C4-2B (cell line): ENCODE results near the gene BEX3.

Experiments
- ZFX ChIP-seq: fragments of 450-650 bp; IDR thresholded peaks from 2 replicates; pipeline ENCODE4 v1.6.1; 2017
- TF ChIP-seq, protein P1 (sequence below): fragments of 450-650 bp; conservative IDR thresholded peaks from 2 replicates; pipeline ENCODE4 v1.5.1; 2017; ENCODE audit warnings: mild to moderate bottlenecking

DNA sequence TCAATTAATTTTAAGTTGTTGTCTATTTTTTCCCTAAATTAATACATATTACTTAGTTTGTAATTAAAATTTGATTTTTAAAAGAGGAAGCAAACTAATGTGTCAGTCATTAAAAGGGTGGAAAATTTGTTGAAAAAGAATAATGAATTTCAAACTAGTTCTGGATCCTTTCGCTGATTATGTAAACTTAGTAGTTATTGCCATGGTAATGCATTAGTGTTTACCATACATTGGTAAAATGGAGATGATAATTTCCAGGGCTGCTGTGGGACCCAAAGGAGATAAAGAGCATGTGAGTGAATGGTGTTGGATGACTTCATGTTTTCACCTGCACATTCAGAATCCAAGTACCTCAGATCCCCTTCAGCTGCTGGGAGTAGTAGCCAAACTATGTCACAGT is 6.5 kb downstream of the BEX3 start:
- TF ChIP-seq, protein P1, sequence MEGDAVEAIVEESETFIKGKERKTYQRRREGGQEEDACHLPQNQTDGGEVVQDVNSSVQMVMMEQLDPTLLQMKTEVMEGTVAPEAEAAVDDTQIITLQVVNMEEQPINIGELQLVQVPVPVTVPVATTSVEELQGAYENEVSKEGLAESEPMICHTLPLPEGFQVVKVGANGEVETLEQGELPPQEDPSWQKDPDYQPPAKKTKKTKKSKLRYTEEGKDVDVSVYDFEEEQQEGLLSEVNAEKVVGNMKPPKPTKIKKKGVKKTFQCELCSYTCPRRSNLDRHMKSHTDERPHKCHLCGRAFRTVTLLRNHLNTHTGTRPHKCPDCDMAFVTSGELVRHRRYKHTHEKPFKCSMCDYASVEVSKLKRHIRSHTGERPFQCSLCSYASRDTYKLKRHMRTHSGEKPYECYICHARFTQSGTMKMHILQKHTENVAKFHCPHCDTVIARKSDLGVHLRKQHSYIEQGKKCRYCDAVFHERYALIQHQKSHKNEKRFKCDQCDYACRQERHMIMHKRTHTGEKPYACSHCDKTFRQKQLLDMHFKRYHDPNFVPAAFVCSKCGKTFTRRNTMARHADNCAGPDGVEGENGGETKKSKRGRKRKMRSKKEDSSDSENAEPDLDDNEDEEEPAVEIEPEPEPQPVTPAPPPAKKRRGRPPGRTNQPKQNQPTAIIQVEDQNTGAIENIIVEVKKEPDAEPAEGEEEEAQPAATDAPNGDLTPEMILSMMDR, result no peak
- TF ChIP-seq ZFX, result no peak
